ENCODE data around the gene SUSD3. TPM values are rescaled to one million over a fixed set of nuclear protein-coding genes. Genes with fewer than 3 reads are reported as not detected.

SUSD3 gene
- total RNA-seq, 1 donor from 2014 or later = 9.1 TPM

DNA sequence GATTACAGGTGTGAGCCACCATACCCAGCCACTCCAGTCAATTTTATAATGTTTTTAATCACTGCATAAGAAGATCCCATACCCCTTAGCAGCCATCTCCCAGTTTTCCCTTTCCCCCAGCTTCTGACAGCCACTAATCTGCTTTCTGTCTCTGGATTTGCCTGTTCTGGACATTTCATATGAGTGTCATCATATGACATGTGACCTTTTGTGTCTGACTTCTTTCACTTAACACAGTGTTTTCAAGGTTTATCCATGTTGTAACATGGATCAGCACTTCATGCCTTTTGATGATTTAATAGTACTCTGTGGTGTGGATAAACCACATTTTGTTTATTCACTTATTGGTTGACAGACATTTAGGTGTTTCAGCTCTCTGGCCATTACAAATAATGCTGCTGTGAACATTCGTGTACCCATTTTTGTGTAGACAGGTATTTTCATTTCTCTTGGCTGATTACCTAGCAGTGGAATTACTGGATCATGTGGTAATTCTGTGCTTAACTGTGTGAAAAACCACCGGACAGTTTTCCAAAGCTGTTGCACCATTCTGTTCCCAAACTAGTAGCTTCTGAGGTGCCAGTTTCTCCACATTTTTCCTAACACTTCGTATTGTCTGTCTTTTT is 8.6 kb downstream of the SUSD3 start:
- no peak for ATAC-seq (ENCODE audit: low read depth)
- peaks cover 56% of the 10 kb centered on the region for H3K4me1 Mint-ChIP-seq
- TF ChIP-seq, protein P1, sequence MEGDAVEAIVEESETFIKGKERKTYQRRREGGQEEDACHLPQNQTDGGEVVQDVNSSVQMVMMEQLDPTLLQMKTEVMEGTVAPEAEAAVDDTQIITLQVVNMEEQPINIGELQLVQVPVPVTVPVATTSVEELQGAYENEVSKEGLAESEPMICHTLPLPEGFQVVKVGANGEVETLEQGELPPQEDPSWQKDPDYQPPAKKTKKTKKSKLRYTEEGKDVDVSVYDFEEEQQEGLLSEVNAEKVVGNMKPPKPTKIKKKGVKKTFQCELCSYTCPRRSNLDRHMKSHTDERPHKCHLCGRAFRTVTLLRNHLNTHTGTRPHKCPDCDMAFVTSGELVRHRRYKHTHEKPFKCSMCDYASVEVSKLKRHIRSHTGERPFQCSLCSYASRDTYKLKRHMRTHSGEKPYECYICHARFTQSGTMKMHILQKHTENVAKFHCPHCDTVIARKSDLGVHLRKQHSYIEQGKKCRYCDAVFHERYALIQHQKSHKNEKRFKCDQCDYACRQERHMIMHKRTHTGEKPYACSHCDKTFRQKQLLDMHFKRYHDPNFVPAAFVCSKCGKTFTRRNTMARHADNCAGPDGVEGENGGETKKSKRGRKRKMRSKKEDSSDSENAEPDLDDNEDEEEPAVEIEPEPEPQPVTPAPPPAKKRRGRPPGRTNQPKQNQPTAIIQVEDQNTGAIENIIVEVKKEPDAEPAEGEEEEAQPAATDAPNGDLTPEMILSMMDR (IDR thresholded peaks at IDR 0.05) = no peak
- no peaks in the 10 kb centered on the region for H3K9me3 Mint-ChIP-seq
- no peak for DNase-seq
- ChIA-PET POLR2A (interaction anchor here (0.5 to 1.9 kb wide), 4 partner anchors 25 to 1040 kb away, joined by 3 to 6 read pairs (median 3); no protein-coding TSS in a partner anchor), CTCF (no interaction called here)
- H3K27me3 Mint-ChIP-seq = no peaks in the 10 kb centered on the region
- no peak overlapping the region for H3K4me3 Mint-ChIP-seq
- intact Hi-C loops (cut with micrococcal nuclease) = loop anchor here (1.0 to 10.0 kb wide), 2 partner anchors 12 to 302 kb away; partner anchors contain the start of gene BICD2
- peak overlapping the region; percentile 47 for H3K27ac Mint-ChIP-seq
- peaks cover 32% of the 10 kb centered on the region for H3K36me3 Mint-ChIP-seq (ENCODE audit: low read depth)

DNA sequence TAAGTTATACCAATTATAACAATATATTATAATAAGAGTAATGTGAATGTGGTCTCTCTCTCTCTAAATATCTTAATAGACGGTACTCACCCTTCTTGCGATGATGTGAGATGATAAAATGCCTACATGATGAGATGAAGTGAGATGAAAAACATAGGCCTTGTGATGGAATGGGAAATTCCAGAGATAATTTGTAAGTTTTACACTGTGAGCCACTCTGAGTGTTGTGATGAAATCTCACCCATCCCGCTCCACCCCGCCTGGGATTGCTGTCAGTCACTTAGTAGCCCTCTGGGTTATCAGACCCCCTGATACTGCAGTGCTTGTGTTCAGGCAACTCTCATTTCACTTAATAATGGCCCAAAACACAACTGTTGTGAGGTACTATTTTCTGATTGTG is 10.5 kb downstream of the SUSD3 start:
- Mint-ChIP-seq H3K9me3 (no peaks in the 10 kb centered on the region), H3K36me3 (ENCODE audit: low read depth) (peaks cover 38% of the 10 kb centered on the region), H3K27me3 (no peaks in the 10 kb centered on the region), H3K4me1 (peaks cover 43% of the 10 kb centered on the region), H3K4me3 (no peak overlapping the region), H3K27ac (no peak overlapping the region)
- intact Hi-C loops (cut with micrococcal nuclease) = loop anchor here (10.0 kb wide), 1 partner anchor 304 kb away; the partner anchor contains the start of gene BICD2
- ChIA-PET CTCF (interaction anchor here (0.7 kb wide), 1 partner anchor 40 kb away, joined by 3 read pairs; no protein-coding TSS in a partner anchor), POLR2A (no interaction called here)
- TF ChIP-seq, protein P1 (IDR thresholded peaks at IDR 0.05) = no peak
- no peak for ATAC-seq (ENCODE audit: low read depth)
- DNase-seq = no peak

DNA sequence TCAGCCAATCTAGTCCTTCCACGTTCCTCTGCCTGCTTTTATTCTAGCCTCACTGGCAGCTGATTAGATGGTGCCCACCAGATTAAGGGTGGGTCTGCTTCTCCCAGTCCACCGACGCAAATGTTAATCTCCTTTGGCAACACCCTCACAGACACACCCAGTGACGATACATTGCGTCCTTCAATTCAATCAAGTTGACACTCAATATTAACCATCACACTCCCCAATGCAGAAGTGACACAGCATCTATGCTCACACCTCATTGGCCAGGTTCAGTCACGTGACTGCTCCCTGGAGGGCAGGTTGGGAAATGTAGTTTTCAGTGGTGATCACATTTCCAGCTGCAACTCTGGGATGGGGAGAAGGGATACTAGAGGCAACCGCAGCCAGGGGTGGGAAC is 13.0 kb downstream of the SUSD3 start:
- no peak overlapping the region for H3K4me3 Mint-ChIP-seq
- TF ChIP-seq, protein P1 (IDR thresholded peaks at IDR 0.05) = no peak
- H3K27ac Mint-ChIP-seq = no peak overlapping the region
- no peak for DNase-seq
- intact Hi-C loops (cut with micrococcal nuclease) = no loop called here
- ChIA-PET POLR2A (interaction anchor here (0.6 to 0.7 kb wide), 2 partner anchors 16 to 495 kb away, joined by 3 read pairs; no protein-coding TSS in a partner anchor), CTCF (no interaction called here)
- no peaks in the 10 kb centered on the region for H3K27me3 Mint-ChIP-seq
- H3K4me1 Mint-ChIP-seq = peaks cover 19% of the 10 kb centered on the region
- H3K36me3 Mint-ChIP-seq (ENCODE audit: low read depth) = peaks cover 43% of the 10 kb centered on the region
- ATAC-seq (ENCODE audit: low read depth) = no peak
- H3K9me3 Mint-ChIP-seq = no peaks in the 10 kb centered on the region

DNA sequence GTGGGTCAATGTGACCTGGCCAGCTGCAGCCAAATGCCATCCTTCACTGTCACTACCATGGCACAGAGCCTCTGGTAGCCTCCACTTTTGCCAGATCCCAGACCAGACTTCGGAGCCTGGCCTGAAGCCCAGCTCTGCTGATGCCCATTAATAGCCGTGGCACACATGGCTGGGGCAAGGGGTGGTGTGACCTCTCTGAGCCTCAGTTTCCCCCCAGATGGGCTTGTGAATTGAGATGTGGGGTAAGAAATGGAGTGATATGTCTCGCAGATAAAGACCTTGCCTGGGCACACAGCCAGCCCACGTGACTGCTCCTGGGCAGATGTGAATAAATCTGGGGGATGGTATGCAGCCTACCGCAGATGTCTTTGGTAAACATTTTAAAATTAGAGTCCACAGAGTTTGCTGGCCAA is 13.9 kb downstream of the SUSD3 start:
- ATAC-seq (ENCODE audit: low read depth) = no peak
- intact Hi-C loops (cut with micrococcal nuclease) = no loop called here
- H3K4me1 Mint-ChIP-seq = peaks cover 14% of the 10 kb centered on the region
- no peaks in the 10 kb centered on the region for H3K27me3 Mint-ChIP-seq
- no peak overlapping the region for H3K4me3 Mint-ChIP-seq
- TF ChIP-seq, protein P1 (IDR thresholded peaks at IDR 0.05) = no peak
- no peak for DNase-seq
- no peaks in the 10 kb centered on the region for H3K9me3 Mint-ChIP-seq
- H3K27ac Mint-ChIP-seq = no peak overlapping the region
- ChIA-PET POLR2A (interaction anchor here (0.6 to 0.7 kb wide), 2 partner anchors 17 to 494 kb away, joined by 3 read pairs; no protein-coding TSS in a partner anchor), CTCF (no interaction called here)
- peaks cover 47% of the 10 kb centered on the region for H3K36me3 Mint-ChIP-seq (ENCODE audit: low read depth)

DNA sequence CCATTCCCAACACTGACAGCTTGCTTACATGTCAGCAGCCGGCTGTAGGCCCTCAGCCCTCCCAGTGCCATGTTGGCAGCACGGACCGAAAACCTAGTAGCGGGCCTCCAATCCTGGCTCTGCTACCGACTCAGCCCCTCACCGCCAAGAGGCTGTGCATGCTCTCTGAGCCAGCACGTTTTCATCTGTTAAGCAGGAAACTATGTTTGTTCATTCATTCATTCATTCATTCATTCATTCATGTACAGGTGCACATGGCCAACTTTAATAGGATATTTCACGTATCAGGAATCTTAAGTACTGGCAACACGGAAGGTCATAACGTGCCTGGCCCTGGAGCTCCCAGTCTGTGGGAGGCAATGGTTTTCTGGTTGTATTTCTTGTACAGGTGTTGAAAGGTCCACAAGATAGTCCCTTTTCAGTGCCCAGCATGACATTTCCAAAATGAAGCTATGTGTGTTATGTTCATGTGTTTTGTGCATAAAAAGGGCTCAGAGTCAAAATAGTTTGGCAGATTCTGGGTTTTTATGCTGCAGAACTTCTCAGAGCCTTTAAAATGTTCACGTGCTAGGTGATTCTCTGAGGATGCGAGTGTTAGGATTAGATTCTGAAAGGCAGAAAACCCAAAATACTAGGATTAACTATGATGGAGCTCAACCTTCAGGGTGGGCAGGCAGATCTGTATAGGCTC is 17.7 kb downstream of the SUSD3 start:
- ATAC-seq (ENCODE audit: low read depth) (no peak), DNase-seq (no peak)
- no peaks in the 10 kb centered on the region for H3K9me3 Mint-ChIP-seq
- H3K36me3 Mint-ChIP-seq (ENCODE audit: low read depth) = peaks cover 54% of the 10 kb centered on the region
- TF ChIP-seq, protein P1 (IDR thresholded peaks at IDR 0.05) = no peak
- intact Hi-C loops (cut with micrococcal nuclease) = no loop called here
- H3K27me3 Mint-ChIP-seq = no peaks in the 10 kb centered on the region
- peaks cover 5% of the 10 kb centered on the region for H3K4me1 Mint-ChIP-seq
- no peak overlapping the region for H3K27ac Mint-ChIP-seq
- no peak overlapping the region for H3K4me3 Mint-ChIP-seq
- POLR2A ChIA-PET = interaction anchor here (0.8 kb wide), 1 partner anchor 11 kb away, joined by 3 read pairs; no protein-coding TSS in a partner anchor
- CTCF ChIA-PET = no interaction called here

All from activated B cell treated with CpG ODN at 0.5 μM for 24 hours (primary cell).